ENCODE results near the gene LZIC.

GRCh38 chr1:9883585-9884449 is 59.4 kb downstream of the LZIC start:
- TF ChIP-seq CTCF (IDR thresholded peaks at IDR 0.05) (no peak), POLR2A (IDR thresholded peaks at IDR 0.05; ENCODE audit: low read depth) (no peak)
